Measurements from ENCODE around the gene CDC5L. TPM values are rescaled to one million over a fixed set of nuclear protein-coding genes. Genes with fewer than 3 reads are reported as not detected.

The CDC5L gene
- total RNA-seq, 1 experiment from 2014 or later, result 34.7 TPM

DNA sequence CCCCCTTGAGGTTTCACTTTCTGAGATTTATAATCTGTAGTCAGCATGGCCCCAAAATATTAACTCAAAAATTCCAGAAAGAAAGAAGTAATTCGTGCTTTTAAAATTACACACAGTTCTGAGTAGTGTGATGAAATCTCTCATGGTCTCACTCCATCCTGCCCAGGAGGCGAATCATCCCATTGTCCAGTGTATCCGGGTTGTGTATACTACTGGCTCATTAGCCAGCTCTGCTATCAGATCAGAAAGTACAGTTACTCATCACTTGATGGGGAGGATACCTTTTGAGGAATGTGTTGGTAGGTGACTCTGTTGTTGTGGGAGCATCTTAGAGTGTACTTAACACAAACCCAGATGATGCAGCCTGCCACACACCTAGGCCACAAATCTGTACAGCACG lies 65.2 kb downstream of the CDC5L start:
- DNase-seq (ENCODE audit: low spot score), result no peak

DNA sequence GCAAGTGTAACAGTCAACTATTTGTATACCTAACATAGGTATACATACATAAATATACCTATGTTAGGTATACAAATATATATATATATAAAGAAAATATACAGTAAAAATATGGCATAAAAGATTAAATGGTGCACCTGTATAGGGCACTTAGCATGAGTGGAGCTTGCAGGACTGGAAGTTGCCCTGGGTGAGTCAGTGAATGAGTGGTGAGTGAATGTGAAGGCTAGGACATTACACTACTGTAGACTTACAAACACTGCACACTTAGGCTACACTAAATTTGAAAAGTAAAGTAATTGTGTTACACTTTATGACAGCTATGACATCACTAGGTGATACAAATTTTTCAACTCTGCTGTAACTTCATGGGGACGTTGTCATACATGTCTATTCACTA lies 65.6 kb downstream of the CDC5L start:
- DNase-seq (ENCODE audit: low spot score), result no peak

DNA sequence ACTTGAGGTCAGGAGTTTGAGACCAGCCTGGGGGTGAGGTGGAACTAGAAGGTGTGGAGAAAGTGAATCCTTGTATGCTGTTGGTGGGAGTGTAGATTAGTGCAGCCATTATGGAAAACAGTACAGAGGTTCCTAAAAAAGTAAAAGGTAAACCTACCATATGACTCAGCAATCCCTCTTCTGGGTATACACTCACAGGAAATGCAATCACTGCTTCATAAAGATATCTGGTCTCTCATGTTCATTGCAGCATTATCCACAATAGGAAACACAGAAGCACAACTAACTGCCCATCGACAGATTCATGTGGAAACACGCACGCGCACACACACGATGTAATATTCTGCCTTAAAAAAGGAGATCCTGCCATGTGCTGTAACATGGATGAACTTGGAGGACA lies 66.7 kb downstream of the CDC5L start:
- no peak for DNase-seq (ENCODE audit: low spot score)

GRCh38 chr6:44456070-44456965 lies 68.8 kb downstream of the CDC5L start:
- peak; percentile 56 for DNase-seq (ENCODE audit: low spot score)

DNA sequence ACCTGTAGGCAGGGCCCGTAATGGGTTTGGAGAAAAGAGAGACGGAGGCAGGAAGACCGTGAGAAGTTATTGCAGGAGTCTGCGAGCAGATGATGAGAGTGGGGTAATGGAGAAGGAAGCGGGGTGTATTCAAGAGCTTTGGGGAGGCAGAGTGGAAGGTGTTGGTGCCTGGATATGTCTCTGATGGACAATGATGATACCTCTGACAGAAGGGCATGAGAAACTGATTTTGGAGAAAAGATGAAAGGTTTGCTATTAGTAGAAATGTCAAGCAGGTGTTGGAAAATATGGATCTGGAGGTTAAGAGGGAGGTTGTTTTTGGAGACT lies 69.4 kb downstream of the CDC5L start:
- DNase-seq (ENCODE audit: low spot score), result no peak

- DNase-seq (ENCODE audit: low spot score), result no peak
Observed at GRCh38 chr6:44457596-44457995, 70.1 kb downstream of the CDC5L start.

DNA sequence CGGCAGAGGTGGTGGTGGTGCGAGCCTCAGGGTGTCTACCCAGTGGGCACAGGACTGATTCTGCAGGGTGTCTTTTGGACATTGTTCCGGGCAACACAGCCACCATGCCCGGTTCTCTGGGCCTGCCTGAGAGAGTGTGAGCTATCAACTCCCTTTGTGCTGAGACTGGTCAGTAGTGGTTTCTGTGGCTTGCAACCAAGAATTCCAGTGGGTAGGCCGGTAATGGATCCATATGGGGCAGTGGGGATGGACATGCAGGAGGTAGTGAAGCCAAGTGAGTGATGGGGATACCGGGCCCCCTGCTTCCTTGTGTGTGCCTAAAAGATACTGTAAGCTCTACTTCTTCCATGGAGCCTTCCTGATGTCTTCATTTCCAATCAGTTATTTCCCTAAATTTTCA lies 71.0 kb downstream of the CDC5L start:
- no peak for DNase-seq (ENCODE audit: low spot score)

DNA sequence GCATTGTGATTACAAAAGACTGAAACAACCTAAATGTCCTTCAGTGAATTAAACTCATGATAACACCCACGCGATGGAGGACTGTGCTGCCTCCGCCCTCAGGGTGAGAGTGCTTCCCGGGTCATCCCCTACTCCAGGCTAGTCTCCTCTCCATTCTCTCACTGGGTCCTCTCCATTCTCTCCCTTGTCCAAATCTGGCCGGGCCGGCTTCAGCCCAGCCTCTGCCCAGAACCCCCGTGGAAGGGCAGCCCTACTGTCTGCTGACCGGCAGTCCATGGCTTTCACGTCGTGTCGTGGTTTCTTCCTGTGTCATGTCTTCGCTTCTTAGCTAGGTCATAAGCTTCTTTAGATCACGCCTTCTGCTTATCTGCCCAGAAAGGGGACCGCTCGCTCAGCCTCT lies 74.8 kb downstream of the CDC5L start:
- no peak for DNase-seq (ENCODE audit: low spot score)

DNA sequence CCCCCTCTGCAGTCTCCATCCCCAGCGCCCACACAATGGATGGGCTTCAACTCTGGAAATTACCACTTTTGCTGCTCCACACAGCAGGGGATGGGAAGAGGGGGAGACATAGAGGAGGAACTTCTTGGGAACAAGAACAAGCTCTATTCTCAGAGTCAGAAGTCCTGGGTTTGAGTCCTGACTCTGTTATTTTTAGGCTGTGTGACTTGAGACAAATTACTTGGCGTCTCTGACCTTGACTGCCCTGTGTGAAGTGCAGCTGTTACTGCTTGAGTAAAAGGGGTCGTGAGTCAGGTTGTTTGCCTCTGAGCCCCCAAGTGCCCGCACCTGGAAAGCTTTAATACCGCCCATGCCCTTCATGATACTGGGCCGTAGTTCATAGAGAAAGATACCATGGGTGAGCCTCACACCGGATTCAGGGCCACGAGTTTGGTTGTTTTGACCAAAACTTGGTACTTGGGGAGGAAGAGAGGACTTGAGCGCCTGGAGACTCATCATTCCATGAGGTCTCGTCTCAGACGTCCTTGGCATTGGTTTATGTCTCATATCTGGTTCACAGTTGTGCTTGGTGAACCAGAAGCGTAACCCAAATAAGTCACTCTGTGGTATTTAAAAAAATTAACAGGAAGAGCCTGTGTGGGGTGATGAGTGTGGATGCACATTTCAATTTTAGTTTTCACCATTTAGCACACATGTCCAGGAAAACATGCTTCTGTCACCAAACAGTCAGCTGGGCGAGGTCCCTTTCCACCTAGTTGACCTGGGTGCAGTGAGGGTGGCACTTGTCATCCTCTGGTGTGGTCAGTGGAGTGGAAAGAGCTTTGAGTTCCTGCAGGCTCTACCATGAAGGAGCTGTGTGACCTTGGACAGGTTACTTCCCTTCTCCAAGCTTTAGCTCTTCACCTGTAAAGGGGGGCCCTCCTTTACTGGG lies 75.6 kb downstream of the CDC5L start:
- no peak for DNase-seq (ENCODE audit: low spot score)

DNA sequence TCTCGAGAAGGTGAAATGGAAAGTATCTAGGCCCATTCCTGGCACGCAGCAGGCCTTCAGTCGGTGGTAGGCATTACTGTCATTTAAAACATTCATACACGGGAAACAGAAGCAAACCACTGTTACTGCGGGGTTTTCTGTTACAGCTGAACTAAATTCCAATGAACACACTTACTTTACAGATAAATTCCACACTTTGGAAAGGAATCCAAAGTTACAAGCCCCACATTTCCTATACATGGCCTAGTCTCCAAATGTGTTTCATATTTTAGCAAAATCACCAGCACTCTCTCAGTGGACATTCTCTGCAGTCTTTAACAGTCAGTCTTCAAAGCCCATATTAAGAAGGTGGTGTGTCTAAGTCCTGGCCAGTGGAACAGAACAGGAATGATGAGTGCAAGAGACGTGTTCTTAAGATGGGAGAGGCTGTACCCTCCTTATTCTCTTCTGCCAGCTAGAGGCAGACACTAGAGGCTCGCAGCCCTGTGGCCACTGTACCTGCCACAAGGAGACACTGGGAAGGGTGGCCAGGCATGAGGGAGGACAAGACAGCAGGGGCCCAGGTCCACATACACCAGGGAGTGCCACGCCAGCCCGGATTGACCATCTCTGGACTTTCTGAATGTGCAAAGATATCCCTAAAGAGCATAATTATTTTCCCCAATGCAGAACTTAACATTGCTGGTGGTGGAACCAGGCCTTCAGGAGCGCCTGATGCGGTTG lies 76.4 kb downstream of the CDC5L start:
- DNase-seq (ENCODE audit: low spot score), result no peak

DNA sequence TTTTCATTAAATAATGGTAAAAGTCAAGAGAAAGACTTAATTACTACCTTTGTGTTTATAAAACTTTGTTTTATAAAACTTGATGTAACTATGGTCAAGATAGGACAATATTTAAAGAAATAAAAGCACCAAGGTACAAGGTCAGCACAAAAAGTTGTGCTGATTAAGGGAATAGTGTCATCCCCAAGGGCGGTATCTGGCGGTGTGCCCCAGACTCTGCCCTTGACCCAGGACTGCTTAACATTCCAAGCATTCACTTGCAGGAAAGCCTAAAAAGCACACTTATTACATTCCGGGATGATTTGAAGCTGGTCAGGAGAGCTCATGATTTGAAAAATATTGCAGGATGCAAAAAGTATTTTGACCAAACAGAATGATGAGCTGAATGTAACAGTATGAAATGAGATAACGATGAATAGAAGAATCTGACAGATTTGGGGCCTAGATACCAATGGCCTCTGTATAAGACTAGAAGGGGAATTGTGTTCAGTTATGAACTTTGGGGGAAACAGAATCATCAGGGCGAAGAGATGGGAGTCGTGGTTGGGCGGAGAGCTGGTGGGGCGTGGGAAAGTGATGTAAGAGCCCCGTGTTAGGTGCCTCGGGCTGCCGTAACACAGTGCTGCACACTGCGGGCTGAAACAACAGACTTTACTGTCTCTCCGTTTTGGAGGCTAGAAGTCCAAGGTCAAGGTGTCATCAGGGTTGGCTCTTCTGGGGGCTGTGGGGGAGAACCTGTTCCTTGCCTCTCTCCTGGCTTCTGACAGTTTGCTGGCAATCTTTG lies 77.2 kb downstream of the CDC5L start:
- DNase-seq (ENCODE audit: low spot score), result no peak

GRCh38 chr6:44466955-44467354 lies 79.4 kb downstream of the CDC5L start:
- DNase-seq (ENCODE audit: low spot score), result no peak

- no peak for DNase-seq (ENCODE audit: low spot score)
Observed at GRCh38 chr6:44468835-44469234, 81.3 kb downstream of the CDC5L start.

DNA sequence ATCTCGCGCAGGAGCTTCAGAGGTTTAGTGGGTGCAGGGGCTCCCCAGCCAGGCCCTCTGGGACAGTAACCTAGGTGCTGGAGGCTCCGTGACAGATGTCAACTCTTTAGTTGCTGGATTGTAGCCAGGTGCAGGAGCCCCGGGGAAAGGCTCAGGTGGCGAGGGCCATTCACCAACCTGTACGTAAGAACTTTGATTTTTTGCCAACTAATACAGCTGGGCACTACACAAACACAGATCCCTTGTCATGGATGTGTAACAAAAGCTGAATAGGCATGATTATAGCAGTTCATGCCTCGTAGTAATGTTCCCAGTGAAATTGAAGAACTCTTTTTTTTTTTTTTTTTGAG lies 82.6 kb downstream of the CDC5L start:
- DNase-seq (ENCODE audit: low spot score), result no peak

DNA sequence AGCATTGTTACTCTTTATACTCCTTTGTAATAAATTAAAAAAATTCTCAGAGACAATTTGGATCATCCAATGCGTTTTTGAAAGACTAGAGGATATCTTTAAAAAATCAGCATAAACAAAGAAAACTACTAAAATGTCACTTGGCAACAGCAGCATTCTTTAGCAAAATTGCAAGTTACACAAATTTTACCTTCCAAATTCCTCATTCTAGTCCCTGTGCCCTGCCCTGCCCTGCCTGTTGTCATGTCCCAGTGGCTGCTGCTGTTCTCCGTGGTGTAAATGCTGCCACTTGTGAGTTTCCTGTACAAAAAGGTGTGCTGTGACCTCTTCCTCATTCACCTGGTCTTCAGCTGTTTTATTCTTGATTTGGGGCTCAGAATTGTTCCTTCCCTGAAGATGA lies 83.2 kb downstream of the CDC5L start:
- no peak for DNase-seq (ENCODE audit: low spot score)

DNA sequence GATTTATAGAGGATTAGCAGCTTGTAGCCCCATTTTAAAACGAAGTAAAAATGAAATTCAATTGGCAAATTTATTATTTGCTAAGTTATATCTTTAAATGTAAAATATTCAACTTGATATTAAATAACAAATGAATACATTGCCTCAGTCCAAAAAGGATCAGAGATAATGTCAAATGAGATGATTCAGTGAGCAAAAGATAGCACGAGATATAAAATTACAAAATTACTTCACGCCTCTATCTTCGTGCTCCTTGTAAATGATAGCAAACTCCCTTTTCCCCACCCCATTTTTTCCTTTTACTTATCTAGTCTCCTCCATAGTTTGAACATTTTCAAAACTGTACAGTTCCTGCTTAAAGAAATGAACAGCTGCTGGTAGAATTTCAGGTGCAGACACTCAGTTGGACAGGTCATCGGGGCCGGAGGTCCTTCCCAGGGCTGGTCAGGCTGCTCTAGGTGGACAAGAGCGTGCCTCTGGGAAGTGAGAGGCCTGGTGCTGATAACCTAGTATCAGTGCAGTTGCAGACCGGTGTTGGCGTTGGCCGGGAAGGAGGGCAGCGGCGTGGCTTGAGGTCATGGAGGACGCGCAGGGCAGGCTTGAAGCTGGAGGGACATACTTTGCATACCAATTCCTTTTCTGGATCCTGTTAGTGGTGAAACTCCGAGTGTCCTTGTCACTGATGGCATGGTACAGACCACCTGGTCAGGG lies 83.9 kb downstream of the CDC5L start:
- DNase-seq (ENCODE audit: low spot score), result no peak

DNA sequence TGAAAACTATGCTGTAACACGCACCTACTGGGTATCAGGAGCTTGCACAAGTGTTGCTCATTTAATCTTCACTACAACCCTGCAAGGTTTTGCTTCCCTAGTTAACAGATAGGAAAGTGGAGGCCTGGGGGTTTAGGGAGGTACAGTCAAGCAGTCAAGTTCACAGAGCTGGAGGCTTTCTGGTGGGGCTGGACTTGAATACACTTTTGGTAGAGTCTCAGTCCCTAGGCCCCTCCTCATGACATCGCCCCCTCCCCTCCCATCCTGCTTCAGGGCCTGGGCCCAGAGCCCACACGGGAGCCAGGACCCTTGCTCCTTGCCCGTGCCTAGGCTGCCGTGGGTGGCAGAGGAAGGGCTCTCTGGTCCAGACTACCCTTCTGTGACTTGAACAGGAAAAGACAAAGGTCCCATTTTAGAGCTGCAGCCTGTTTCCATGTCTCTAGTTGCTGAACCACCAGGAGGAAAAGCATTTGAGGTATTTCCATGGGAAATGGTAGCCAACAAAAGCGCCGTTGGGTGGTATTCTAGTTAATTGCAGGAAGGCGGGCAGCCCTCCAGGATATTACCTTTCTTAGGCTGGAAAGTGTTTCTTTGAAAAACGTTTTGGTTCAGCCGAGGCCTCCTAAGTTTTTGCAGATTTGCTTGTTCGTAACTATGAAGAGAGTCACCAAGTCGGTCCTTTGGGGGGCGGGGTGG lies 84.9 kb downstream of the CDC5L start:
- DNase-seq (ENCODE audit: low spot score), result no peak

DNA sequence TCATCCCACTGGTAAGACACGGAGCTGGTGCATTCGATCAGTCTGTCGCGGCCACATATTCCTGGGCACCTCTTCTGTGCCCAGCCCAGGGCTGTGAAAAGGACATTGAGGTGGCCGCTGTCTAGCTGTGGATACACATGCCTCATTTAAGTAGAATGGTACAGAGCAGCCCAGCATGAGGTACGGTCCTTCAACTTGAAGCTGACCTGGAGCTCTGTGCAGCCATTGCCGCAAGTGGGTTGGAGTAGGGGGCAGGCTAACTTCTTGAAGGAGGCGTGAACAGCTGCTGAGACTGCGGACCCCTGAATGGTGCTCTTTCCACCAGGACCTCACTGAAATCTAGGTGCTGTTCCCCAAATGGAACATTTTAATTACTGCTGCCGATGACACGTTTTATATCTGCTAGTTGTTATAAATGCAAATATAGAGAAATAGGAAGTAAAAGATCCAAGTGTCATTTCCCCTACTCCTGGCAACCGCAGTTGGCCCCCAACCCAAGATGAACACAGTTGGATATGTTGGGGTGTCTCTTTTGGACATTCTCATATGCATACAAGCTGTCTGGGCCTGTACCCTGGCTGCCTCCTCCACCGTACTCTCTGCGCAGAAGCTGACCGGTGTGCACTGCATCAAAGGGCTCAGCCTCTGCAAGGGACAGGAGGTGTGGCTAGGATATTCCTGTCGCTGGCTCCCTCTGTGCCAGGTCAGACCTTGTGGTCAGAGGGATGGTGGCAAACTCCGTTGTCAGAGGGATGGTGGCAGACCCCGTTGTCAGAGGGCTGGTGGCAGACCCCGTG lies 86.1 kb downstream of the CDC5L start:
- DNase-seq (ENCODE audit: low spot score), result no peak

DNA sequence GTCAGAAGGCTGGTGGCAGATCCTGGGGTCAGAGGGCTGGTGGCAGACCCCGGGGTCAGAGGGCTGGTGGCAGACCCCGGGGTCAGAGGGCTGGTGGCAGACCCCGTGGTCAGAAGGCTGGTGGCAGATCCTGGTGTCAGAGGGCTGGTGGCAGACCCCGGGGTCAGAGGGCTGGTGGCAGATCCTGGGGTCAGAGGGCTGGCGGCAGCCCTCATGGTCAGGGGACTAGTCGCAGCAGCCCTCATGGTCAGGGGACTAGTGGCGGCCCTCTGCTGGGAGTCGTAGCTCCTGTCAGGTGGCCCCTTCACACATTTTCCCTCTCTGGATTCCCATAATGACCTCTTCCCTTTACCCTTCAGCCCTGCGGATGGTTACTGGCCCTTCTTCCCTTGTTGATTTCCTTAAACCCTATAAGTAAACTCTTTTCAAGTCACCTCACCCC lies 86.7 kb downstream of the CDC5L start:
- DNase-seq (ENCODE audit: low spot score), result no peak

Data from H4 (cell line).